ENCODE measurements around the gene AKR1B1.

AKR1B1 gene

DNA sequence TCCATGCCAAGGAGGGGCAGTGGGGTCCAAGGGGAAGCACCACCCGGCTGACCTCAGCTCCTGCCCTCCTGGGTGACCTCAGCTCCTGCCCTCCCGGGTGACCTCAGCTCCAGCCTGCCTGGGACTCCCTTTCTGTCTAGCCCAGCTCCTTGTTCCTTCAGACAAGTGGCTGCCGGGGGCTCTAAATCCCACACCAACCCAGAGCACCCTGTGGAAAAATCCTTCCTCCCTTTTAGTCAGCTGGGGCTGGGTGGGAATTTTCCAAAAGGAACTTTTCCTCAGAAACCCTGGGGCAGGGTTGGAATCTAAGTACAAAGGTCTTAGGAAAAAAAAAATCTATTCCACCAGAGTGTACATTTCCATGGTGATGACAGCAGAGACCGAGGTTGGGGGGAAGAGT is 36.3 kb downstream of the AKR1B1 start:
- FAIRE-seq: no peak
- TF ChIP-seq, protein P1, sequence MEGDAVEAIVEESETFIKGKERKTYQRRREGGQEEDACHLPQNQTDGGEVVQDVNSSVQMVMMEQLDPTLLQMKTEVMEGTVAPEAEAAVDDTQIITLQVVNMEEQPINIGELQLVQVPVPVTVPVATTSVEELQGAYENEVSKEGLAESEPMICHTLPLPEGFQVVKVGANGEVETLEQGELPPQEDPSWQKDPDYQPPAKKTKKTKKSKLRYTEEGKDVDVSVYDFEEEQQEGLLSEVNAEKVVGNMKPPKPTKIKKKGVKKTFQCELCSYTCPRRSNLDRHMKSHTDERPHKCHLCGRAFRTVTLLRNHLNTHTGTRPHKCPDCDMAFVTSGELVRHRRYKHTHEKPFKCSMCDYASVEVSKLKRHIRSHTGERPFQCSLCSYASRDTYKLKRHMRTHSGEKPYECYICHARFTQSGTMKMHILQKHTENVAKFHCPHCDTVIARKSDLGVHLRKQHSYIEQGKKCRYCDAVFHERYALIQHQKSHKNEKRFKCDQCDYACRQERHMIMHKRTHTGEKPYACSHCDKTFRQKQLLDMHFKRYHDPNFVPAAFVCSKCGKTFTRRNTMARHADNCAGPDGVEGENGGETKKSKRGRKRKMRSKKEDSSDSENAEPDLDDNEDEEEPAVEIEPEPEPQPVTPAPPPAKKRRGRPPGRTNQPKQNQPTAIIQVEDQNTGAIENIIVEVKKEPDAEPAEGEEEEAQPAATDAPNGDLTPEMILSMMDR (IDR thresholded peaks at IDR 0.05; ENCODE audit: insufficient read depth, missing control alignments): no peak
- DNase-seq (ENCODE audit: insufficient read length, low spot score): no peak

DNA sequence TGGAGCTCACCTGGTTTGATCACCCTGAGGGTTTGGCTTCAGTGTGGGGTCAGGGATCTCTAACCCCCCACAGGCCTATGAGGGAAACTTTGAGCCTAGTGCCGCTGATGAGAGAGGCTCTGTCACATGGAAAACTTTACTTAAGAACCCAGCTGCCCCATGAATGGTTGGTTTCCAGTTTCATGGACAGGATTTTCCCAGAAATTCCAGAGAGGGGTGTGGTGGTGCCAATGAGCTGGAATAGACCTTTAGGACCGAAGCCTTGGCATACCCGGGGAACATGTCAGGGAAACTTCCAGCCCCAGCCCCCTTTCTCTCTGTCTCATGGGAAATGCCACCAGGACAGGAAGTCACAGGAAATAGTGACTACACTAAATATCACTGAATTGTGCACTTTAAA is 36.9 kb downstream of the AKR1B1 start:
- DNase-seq (ENCODE audit: insufficient read length, low spot score) (no peak), FAIRE-seq (no peak)
- TF ChIP-seq, protein P1 (IDR thresholded peaks at IDR 0.05; ENCODE audit: insufficient read depth, missing control alignments): no peak

DNA sequence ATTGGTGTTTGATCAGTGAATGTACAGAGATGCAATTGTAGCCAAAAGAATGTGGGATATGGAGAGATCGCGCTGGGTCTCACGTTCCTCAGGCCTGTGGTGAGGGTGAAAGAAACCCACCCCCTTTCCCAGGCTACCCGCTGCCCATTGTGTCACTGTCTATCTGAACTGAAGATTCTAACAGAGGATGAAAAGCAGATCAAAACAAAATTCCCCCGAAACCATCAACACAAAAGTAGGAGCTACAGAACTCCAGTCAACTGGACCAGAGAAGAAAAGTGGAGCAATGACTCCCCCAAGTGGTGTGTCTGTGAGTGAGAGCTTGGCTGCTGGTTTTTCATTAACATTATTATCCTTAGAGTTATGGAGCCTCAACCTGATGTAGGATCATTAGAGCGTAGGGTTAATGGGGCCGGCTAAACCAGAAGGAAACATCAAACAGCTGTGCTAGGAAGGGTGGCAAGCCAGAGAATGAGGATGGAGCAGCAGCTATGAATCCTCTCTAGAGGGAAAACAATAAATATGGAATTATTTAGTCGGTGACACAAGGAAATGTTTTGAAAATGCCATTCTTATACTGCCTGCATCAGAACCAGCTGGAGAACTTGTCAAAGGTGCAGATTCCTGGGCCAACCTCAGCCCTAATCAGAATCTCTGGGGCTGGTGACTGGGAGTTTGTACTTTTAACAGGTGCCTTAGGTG is 38.3 kb downstream of the AKR1B1 start:
- FAIRE-seq: no peak
- TF ChIP-seq, protein P1 (IDR thresholded peaks at IDR 0.05; ENCODE audit: insufficient read depth, missing control alignments): peak; percentile 79
- DNase-seq (ENCODE audit: insufficient read length, low spot score): peak; percentile 46

DNA sequence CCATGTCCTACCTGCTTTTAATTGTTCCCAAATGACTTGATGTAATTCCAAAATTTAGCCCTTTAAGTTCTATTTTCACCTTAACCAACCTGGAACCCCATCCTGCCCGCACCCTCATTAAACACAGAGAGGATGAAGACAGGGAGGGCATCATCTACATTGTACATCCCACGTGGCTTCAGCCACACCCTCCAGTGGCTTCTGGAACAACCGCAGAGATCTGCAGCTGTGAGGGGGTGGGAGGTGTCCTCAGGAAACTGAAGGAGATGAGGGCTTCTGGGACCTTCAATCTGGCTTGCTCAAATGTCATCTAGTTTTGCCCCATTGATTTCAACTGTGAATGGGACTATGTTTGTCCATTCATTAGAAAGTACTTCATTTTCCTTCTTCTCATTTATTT is 39.0 kb downstream of the AKR1B1 start:
- DNase-seq (ENCODE audit: insufficient read length, low spot score) (no peak), FAIRE-seq (no peak)
- TF ChIP-seq, protein P1 (IDR thresholded peaks at IDR 0.05; ENCODE audit: insufficient read depth, missing control alignments): no peak

DNA sequence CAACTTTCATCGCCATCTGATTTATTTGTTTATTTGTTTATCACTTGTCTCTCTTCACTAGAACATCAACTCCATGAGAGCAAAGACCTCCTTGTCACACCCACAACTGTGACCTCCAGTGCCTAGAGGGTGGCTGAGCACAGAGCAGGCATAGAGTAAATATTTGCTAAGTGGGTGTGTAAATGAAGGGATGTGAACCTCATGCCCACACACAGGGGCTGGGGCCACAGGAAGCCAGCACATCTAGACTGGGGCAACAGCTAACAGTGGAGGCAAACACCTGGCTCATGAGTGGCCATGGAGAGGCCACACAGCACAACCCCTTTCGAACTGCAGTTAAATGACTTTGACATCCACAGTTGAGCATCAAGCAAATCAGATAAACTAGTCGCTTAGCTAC is 39.8 kb downstream of the AKR1B1 start:
- TF ChIP-seq, protein P1 (IDR thresholded peaks at IDR 0.05; ENCODE audit: insufficient read depth, missing control alignments): no peak
- no peak for DNase-seq (ENCODE audit: insufficient read length, low spot score)
- FAIRE-seq: no peak

DNA sequence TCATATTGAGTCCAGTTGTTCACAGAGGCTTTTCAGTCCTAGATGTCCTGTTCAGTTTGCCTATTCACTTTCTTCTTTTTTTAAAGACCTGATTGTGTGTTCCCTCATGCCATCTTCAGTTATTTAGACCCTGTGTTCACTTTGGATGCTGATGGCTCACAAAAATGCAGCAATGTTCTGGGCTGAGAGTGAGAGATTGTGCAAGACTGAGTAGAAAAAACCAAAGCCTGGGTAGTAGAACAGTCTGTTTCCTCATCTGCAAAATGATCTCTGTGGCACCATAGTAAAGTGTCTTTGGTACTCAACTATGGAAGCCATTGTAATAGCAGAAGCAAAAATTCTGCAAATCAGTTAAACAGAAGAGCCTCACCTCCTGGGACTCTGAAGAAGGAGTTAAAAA is 43.2 kb downstream of the AKR1B1 start:
- TF ChIP-seq, protein P1 (IDR thresholded peaks at IDR 0.05; ENCODE audit: insufficient read depth, missing control alignments): no peak
- DNase-seq (ENCODE audit: insufficient read length, low spot score): no peak
- FAIRE-seq: no peak

DNA sequence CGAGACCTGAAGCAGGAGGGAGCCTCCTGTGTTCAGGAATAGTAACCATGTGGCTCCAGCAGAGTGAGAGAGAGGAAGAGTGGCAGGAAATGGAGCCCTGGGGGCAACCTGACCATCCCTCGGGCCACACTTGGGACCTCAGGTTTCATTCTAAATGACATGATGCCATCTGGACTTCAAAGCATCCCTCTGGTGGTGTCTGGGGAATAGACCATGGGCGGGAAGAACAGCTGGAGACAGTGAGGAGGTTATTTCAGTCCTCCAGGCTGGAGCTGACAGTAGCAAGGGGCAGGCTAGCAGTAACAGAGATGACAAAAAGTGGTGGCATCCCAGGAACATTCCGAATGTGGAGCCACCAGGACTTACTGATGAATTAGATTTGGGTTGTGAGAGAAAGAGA is 44.8 kb downstream of the AKR1B1 start:
- FAIRE-seq (no peak), DNase-seq (ENCODE audit: insufficient read length, low spot score) (no peak)
- TF ChIP-seq, protein P1 (IDR thresholded peaks at IDR 0.05; ENCODE audit: insufficient read depth, missing control alignments): no peak
